CD4-positive, alpha-beta T cell treated with Interleukin-21 for 1 hour (primary cell): ENCODE measurements around the gene INSYN2B.

Source experiments
- DNase-seq: peaks from one replicate; pipeline ENCODE4 v3.0.0-alpha.2; 2020

Gene INSYN2B

DNA sequence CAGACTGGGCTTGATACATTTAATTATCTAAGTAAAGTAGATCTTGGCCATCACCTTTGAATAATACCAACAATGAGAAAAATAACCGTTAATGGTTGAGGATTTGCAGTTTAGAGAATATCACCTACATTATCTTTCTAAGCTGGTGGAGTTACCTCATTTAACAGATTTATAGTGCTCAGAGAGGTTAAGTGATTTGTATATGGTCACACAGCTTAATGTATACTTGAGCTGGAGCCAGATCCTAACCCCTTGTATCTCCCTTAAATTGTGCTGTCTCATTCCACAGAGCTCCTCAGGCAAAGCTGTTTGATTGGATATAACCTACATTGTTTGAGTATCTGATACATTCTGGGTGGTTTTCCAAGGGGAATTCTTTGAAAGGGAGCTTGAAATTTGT, 57.8 kb downstream of the INSYN2B start:
- DNase-seq: no peak

DNA sequence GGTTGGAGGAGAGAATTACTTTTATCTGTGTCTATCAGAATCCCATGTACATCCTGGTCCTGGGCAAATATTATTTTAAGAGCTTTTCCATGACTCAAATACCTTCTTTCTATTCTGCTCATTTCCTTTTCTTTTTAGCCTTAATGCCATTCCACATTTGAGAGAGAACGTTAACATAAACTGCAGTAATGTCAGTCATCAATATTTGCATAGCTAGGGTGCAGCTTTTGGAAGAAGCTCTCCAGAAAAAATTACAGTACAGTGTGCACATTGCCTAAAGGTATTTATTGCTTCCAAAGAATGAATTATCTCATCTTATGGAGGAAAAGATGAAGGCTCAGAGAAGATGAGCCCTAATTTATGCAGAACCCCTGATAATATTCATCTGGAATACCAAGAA, 58.3 kb downstream of the INSYN2B start:
- DNase-seq: no peak

DNA sequence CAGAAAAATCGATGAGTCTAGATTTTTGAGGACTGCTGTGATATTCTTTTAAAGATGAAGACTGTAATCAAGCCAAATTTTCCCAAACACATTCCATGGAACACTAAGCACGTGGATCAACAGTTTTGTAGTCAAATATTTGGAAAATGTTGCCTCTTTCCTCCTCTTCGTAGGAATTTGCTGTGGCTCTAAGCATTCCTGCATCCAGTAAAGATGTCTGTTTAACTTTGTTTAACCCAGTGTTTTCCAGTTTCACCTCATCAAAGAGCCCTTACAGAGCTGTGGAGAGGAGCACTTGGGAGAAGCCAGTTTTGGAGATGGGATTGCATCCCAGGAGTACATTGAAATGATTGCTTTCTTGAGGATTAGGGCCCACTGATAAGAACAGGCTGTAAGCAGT, 58.9 kb downstream of the INSYN2B start:
- no peak for DNase-seq

DNA sequence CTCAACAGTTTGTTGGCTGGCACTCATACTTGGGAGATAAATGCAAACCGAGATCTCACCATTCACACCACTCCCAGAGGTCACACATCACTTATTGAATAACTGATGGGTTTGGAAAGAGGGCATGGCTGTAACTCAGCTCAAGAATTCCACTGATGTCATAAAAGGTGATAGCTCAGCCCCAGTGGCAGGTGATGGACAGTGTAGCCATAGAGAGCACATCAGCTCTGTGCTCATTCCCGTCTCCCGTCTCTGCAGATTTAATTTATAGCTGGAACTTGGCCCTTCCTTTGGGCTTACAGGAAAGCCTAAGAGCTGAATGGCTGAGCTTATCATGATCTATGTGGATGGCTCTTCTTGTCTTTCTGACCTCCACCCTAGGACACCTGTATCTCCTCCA, 59.8 kb downstream of the INSYN2B start:
- DNase-seq: no peak

DNA sequence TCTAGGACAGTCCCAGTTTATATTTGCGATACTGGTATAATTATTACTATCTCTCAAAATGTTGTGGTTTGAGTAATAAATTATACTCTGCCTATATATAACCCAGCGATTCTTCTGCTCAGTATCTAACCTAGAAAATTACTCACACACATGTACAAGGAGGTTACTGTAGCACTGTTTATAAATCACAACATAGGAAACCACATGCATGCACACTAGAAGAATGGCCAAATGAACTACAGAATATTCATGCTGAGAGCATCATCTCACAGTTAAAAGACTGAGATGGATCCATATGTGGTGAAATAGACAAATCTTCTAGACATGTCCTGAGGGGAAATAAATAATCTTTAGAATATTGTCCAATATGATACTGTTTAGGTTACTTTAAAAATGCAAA, 62.1 kb downstream of the INSYN2B start:
- no peak for DNase-seq

DNA sequence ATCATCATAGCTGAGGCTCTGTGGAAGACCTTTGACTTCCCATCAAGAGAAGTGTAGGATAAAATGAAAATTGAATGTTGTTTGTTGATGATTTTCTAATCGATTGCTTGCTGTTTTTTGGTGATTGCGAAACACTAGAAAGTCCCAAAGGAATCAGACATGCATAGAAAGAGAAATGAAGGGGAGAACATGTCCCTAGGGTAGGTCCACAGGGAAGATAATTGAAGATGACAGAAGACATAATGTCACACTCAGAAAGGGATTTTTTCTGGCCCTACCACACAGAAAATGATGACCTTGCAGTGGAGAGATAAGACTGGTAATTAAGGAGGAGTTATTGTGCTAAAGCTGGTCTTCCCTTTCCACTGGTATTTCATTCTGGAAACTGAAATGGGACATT, 62.8 kb downstream of the INSYN2B start:
- no peak for DNase-seq

DNA sequence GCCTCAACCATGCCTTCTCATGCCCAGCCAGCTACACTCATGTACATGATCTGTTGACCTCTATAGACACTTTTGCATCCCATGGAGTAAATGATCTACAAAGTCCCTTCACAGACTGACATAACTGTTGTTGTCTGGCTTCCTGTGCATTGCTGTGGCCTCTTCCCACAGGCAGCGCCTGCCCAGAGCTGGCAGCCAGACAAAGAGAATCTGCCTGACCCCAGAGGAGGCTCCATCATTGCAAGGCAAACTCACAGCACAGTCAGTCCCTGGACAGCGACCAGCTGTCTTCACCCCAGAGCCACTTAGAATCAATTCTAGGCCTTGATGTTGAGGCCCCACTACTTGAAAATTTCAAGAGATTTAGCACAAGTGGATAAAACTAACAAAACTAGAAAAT, 65.5 kb downstream of the INSYN2B start:
- no peak for DNase-seq

DNA sequence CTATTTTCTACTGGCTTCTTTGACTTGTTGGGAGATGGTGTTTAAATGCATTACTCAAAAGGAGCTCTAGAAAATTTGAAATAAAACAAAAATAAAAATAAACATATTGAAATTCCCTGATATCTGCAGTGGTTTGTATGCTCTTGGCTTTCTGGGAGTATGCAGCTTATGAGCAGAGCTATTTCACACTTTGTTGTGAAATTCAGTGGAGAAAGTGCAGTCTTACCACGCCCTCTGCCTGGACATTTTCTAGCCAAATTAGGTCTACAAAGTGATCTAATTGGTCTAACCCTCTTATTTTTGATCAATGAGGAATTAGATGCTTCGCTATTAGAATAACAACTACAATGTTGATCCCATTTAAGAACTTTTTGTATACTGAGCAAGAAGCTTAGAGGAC, 66.8 kb downstream of the INSYN2B start:
- DNase-seq: no peak

DNA sequence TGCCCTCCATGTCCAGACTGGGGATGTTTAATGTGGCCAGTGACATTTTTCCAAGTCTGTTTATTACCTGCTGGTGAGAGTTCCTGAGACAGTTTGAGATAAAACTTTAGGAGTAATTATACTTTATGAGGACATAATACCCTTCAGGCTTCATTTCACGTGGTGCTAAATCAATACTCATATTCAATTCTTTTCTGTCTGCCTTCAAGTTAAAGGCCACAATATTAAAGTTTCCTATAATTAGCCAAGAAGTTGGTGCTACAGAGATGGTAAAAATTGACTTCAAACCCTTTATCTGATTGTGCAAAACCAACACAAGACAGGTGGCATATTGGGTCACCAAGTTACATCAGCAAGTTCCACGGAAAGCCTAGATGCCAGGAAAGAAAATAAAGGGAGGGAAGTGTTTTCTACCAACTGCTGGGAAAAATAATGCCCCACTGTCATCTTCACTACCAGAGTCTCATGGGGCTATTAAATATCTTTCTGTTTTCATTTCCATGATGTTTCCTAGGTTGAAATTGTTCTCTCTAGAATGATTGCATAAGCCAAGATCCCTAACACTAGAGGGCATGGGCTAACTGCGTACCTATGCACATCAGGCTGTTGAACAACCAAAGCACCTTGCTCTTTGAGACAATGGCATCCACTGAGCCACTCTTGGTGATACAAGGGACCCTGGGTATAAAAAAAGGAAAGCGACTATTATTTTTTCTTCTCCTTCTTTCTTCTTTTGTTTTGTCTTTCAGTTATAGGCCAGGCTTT, 68.7 kb downstream of the INSYN2B start:
- no peak for DNase-seq

DNA sequence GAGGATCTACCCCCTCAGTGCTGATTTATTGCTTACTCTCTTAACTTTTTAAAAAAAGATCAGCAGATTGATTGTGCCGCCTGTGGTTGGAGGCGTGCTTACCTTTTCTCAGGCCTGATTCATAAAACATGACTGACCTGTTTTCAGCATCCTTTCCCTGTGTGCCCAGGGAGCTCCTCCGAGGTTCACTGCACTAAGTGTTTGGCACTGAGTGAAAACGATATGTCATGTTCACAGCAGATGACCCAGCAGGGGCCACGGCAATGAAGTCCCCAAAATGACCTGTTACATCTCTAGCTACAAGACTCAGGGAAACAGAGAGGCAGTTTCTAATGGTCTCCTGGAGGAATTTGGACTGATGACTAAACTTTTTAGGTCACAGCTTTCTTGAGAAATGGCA, 69.9 kb downstream of the INSYN2B start:
- no peak for DNase-seq

DNA sequence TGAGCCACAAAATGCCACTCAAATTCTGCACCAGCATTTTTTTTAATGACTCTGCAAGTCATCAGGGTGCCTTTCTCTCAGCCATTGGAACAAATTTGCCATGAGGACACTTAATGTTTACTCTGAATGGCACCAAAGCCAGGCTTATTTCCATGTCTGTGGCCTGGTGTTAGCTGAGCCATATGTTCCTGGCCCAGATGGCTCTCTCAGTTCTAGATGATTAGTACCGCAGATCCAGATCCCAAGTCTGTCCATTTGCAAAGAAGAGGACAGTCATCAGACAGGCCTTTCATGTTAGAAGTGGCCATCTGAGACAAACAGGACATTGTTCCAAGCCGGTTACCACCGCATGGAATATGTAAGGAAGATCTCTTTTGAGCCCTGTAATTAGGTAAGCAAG, 70.3 kb downstream of the INSYN2B start:
- DNase-seq: no peak

DNA sequence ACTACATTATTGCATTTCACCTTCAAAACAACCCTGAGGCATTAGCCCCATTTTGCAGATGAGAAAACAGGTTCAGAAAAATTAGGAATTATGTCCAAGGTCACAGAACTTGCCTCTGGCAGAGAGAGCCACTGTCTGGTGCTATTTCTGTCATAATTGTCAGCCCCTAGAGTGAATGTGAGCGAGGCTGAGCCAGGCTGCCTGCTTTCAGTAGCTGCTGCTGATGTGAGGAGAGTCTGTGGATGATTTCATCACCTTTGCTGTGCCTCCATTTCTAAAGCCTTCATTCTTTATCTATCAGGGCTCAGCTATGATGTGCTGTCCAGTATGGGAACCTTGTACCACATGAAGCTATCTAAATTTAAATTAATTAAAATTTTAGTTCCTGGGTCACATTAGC, 71.4 kb downstream of the INSYN2B start:
- no peak for DNase-seq

DNA sequence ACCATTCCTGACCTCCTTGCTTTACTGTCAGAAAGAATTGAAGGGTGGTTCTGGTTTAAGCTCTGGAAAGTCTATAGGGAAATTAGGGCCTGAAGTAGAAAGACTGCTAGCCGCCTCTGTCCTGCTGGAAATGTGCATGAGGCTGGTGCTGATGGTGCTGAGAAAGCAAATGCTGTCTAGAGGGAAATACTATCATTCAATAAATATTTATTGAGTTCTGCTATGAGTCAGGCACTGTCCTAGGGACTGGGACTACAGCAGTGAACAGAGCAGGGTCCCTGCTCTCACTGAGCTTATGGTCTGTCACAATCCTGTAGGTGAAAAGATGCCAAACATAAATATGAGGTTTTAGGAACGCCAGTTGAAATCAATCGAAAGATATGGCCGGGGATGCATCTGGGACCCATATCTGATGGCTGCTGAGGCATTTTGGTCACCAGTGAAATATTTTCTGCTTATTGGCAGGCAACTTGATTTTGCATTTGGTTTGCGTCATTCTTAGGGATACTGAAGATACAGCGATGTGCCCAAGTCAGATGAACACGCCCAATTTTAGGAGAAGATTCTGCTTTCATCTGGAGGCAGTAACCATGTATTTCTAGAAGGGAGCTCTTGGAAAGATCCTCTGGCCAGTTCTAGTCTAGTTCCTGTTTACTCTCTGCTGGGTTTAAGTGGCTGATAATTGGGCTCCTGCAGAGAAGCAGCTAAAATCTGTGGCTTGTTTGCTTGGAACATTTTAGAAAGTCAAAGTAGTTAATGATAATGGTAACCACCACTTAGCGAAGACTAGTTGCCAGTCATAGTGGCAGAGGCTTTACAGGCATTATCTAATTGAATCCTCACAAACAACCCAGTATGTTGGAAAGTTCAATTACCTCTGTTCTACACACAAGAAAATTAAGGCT, 73.3 kb downstream of the INSYN2B start:
- DNase-seq: no peak

DNA sequence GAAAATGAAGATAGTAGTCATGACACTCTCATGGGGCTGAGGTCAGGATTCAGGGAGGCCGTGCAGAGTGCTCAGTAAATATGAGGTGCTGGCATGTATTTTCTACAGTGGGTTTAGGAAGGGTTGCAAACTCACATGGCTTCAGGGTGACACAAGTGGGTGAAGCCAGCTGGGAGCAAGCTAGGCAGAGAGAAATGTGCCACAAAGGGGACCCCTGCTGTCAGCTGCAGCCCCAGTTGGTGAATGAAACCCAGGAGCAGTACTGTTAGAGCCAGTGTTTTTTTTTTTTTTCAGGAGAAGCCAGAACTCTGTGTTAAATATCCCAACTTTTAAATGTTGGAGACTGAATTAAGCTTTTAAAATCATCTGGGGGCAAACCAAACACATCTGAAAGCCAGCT, 75.3 kb downstream of the INSYN2B start:
- DNase-seq: no peak

DNA sequence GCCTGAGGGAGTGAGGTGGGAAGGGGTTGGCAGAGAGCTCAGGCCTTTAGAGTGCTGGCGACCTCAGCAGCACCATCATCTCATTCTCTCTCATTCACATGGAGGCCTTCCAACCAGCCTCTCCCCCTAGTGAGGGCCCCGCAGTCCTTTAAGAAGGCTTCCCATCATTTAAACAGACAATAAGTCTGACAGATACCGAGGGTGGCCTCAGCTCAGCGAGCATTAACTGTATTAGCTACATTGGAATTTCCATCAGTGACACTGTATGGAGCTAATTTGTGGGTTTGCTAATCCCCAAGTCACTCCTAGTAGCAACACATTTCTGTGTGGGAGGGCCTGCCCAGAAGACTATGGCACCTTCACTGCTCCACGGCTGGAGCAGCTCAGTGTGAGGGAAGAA, 75.8 kb downstream of the INSYN2B start:
- DNase-seq: no peak

DNA sequence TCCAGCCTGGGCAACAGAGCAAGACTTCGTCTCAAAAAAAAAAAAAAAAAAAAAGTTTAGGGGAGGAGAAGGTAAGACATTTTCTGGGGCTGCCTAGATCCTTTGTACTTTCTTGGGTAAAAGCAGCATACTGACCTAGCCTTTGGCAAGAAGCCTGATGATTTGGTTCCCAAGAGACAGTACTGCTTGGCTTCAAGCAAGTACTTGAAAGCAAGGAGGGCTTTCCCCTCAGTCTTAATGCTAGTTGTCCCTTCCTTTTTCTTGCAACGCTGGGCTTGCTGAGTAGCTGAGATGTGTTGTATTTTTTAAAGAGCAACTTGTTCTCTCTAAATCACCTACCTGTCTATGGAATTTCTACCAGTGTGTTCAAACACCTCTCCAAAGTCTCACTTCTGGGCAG, 76.2 kb downstream of the INSYN2B start:
- no peak for DNase-seq

DNA sequence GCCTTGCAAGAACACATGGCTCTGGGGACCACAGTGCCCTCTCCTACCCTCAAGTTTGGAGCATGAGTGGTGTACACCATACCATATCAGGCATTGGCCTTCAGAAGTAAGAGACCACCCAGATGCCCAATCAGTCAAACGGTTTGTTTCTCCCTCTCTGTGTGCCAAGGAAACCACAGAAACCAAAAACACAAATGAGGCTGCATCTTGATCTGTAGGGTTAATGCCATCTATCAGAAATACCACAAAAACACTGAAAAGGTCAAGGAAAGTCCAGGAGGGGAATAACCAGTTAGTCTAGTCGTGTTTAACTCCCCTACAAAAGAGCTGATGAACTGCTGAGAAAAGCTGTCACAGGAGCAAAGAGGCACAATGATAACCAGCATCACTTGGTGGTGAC, 78.4 kb downstream of the INSYN2B start:
- no peak for DNase-seq

DNA sequence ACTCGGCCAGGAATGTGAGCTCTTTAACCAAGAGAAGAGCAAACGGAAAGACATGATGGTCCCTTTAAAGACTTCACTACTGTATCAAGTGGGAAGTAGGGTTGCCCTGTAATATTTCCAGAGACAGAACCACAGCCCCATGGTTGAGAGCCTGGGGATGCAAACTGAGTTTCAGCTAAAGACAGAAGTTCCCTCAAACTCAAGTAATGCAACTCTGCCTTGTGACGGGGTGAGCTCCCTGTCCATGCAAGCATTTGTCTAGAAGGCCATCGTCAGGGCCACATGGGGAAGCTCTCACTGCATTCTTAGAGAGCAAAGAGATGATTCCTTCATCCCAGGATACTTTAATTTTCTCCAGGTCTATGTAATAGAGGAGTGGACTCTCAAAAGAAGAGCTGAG, 82.8 kb downstream of the INSYN2B start:
- no peak for DNase-seq

DNA sequence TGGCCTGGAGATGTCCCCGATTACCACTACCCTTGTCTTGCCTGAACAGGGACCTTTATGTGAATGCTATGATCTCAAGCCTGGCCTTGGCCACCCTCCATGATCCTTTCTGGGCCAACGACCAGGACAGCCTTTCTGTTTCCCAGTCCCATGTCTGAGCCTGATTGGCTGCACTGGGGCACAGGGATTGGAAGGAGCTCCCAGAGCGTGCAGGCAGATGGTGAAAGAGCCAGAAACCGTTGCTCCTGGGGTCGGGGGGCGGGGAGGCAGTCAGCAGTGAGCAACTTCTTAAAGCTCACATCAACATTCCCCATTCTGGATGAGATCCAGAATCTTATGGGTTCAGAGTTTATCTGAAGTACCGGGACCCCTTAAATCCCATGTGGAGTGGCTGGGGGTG, 84.4 kb downstream of the INSYN2B start:
- no peak for DNase-seq

DNA sequence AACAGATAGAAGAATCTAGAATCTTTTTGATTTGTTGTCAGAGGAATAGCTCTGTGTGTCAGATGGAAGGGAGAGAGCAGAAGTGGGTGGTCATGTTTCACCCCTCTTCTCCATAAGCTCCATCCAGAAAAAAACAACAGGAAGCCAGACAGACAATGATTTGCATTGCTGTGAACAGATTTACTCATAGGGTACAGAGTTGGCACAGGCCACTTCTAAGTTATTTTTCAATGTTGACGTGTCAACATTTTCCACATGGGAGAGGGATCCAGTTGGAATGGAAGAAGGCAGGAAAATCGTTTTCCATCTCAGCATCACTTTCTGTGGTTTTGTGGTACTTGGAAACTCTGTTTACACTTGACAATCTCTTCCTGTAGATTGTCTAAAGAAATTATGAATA, 86.7 kb downstream of the INSYN2B start:
- DNase-seq: no peak

DNA sequence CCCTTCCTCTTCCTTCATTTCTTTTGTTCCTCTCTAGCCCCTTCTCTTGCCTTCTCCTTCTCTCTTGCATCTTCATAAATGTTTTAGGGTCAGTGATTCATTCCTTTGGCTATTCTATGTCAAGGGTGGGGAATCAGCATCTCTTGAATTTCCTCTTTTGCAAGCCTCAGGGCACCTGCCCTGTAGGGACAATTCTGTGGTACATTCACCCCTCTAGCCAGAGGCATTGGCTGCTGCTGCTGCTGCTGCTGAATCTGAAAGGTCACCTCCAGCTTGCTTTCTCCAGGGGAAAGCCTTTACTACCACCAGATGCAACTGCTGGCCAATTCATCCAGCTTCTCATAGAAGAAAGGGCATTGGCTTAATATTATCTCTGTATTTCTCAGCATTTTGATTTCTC, 87.3 kb downstream of the INSYN2B start:
- DNase-seq: no peak

DNA sequence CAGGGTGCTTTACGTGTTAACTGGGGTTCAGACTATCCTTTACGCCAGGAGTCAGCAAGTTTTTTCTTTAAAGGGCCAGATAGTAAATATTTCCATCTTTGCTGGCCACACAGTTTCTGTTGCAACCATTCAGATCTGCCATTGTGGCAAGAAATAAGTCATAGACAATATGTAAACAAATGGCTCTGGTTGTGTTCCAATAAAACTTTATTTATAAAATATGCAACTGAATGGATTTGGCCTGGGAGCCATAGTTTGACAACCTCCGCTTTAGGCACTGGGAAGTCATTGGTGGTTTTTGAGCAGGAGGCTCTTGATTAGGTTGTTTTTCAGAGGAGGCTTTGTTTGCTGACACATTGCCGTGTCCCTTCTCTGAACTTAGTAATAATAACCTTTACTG, 90.7 kb downstream of the INSYN2B start:
- no peak for DNase-seq

DNA sequence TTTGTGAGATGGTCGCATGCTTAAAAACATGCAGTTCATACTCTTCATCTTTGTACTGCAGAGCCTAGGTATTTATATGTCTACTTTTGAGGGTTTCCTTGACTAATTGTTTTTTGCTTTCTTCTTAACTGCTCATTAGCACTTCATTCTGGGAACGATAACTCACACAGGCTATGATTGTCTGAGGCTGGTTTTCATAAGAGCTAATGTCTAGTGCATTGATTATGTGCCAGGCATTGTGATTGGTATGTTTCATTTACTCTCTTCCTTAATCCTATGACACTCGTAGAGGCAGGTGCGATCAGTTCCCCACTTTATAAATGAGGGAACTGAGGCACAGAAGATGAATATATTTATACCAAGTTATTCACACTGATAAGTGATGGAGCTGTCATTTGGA, 93.6 kb downstream of the INSYN2B start:
- no peak for DNase-seq

DNA sequence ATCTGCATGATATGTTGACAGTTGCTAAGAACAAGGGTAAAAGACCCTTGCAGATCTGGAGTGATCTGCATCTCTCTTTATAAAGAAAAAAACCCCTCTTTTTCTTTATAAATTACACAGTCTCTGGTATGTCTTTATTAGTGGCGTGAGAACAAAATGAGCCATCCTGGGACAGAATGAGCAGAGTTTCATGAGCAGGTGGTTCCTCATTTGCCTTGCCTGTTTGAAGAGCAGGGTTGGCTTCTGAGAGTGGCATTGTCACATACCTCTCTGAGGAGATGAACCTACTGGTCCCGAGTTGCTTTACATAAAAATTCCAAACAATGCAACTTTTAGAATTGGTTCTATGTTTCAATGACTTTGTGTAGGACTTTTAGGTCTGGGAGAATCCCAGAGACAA, 94.3 kb downstream of the INSYN2B start:
- DNase-seq: no peak
